DOHH2 (cell line): Measurements from ENCODE around the gene USH1G.

ENCODE experiments used
- EZH2phosphoT487 ChIP-seq: fragments of 200-600 bp; sonication (generic); IDR thresholded peaks from 2 replicates; pipeline ENCODE4 v1.6.1; 2017; ENCODE audit warnings: borderline replicate concordance, mild to moderate bottlenecking, antibody characterized with exemption, low read length, moderate library complexity, mixed read lengths
- TF ChIP-seq, protein P1 (sequence below): fragments of 200-600 bp; sonication (generic); IDR thresholded peaks from one replicate; pipeline ENCODE4 v1.5.1; 2014; ENCODE audit warnings: antibody characterized with exemption, mild to moderate bottlenecking, low read depth, low read length; ENCODE audit not compliant: poor library complexity, severe bottlenecking

DNA sequence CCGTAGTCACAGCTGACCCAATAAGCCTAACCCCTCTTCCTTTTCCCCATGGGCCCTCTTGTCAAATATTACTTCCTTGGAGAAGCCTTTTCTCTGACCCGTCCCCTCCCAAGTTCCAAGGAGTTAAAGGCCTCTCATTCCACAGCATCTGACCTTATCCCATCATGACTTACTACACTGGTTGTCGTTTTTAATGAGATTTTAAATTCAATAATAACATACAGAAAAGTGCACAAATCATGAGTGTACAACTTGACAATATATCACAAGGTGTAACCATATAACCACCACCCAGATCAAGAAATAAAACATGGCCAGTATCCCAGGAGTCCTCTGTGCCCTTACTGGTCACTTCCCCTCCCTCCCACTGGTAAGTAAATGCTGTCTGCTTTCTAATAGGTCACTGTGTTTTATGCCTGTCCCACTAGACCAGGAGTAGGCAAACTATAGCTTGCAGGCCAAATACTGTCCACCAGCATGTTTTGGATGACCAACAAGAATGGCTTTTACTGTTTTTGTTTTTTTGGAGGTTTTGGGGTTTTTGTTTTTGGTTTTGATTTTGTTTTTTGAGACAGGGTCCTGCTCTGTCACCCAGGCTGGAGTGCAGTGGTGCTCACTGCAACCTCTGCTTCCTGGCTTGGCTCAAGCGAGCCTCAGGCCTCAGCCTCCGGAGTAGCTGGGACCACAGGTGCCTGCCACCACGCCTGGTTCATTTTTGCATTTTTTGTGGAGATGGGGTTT, 49.0 kb downstream of the USH1G start:
- TF ChIP-seq, protein P1, sequence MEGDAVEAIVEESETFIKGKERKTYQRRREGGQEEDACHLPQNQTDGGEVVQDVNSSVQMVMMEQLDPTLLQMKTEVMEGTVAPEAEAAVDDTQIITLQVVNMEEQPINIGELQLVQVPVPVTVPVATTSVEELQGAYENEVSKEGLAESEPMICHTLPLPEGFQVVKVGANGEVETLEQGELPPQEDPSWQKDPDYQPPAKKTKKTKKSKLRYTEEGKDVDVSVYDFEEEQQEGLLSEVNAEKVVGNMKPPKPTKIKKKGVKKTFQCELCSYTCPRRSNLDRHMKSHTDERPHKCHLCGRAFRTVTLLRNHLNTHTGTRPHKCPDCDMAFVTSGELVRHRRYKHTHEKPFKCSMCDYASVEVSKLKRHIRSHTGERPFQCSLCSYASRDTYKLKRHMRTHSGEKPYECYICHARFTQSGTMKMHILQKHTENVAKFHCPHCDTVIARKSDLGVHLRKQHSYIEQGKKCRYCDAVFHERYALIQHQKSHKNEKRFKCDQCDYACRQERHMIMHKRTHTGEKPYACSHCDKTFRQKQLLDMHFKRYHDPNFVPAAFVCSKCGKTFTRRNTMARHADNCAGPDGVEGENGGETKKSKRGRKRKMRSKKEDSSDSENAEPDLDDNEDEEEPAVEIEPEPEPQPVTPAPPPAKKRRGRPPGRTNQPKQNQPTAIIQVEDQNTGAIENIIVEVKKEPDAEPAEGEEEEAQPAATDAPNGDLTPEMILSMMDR = no peak
- TF ChIP-seq EZH2phosphoT487 = no peak
